Measurements from ENCODE around the gene MYO5A. TPM values are rescaled to one million over a fixed set of nuclear protein-coding genes. Genes with fewer than 3 reads are reported as not detected.
A peak's percentile ranks its signal among the peaks of the same experiment; 100 is the strongest.

Gene MYO5A
- total and polyA plus RNA-seq, 9 of the 15 experiments (the other 6 are each of a cell fraction or from before 2014, with no cell fraction given) = 0.03 to 0.82 (median 0.40) TPM

GRCh38 chr15:52440414-52440813 lies 88.3 kb downstream of the MYO5A start (continued):
- TF ChIP-seq PHF21A (IDR thresholded peaks at IDR 0.05; ENCODE audit: borderline replicate concordance, low read depth) = no peak
- TF ChIP-seq TCF3 (CRISPR knock-in tag; IDR thresholded peaks at IDR 0.05) = no peak
- TF ChIP-seq E2F5 (CRISPR knock-in tag; IDR thresholded peaks at IDR 0.05) = no peak
- TF ChIP-seq ZNF444 (CRISPR knock-in tag; IDR thresholded peaks at IDR 0.05) = no peak
- no peak for TF ChIP-seq MLX (CRISPR knock-in tag; conservative IDR thresholded peaks at IDR 0.05)
- peak; percentile 35; the same call in 1 of the 2 replicates for TF ChIP-seq JUND (IDR thresholded peaks at IDR 0.05; ENCODE audit: borderline replicate concordance, low read depth, low read length)
- no peak; the same call in 2 of the 3 replicates for TF ChIP-seq JUND (tag; IDR thresholded peaks at IDR 0.05; ENCODE audit: borderline replicate concordance, low read depth, low read length)
- no peak for TF ChIP-seq BCLAF1 (IDR thresholded peaks at IDR 0.05; ENCODE audit: borderline replicate concordance in 1 of 2, control insufficient read depth in 1 of 2, low read depth in 2 of 2, low read length in 1 of 2)
- no peak for TF ChIP-seq HMG20B (CRISPR knock-in tag; IDR thresholded peaks at IDR 0.05)
- TF ChIP-seq RBM14 (IDR thresholded peaks at IDR 0.05; ENCODE audit: borderline replicate concordance, insufficient read depth, low read depth, low read length) = no peak
- TF ChIP-seq DNMT1 (IDR thresholded peaks at IDR 0.05) = no peak
- no peak for TF ChIP-seq ZNF3 (CRISPR knock-in tag; IDR thresholded peaks at IDR 0.05)
- no peak for TF ChIP-seq THAP7 (CRISPR knock-in tag; IDR thresholded peaks at IDR 0.05)

Data from K562 (cell line).